Endothelial cell of umbilical vein (primary cell): Measurements from ENCODE around the gene TCAP. TPM values are rescaled to one million over a fixed set of nuclear protein-coding genes. Genes with fewer than 3 reads are reported as not detected.

ENCODE experiments used
- BruUV-seq: library from RNA; stranded (reverse); fragments of 400-500 nt; replicated peaks from 2 replicates; lab custom pipeline; 2021; lab: Mats Ljungman, UMichigan
- CTCF ChIA-PET: fragments of 300-600, 350-600 bp; sonication (Branson Sonifier 250); formaldehyde crosslinking; loops from one replicate; lab custom pipeline; 2021; ENCODE audit warnings: antibody characterized with exemption, inconsistent platforms; lab: Charles Lee
- POLR2A ChIA-PET: fragments of 300-600, 350-600 bp; sonication (Branson Sonifier 250); formaldehyde crosslinking; loops from one replicate; lab custom pipeline; 2021; ENCODE audit warnings: antibody characterized with exemption, inconsistent platforms; lab: Charles Lee
- DNase-seq: peaks from one replicate; pipeline ENCODE4 v3.0.0-alpha.2; 2011; ENCODE audit warnings: low read depth, low spot score
- FAIRE-seq: peaks from 2 replicates; lab custom pipeline; 2011; peaks lifted over from hg19 to GRCh38; lab: Jason Lieb, UNC
- H2AFZ ChIP-seq: 2 replicates; pipeline ENCODE4 v1.6.0; 2012; ENCODE audit warnings: low read depth, low read length, control low read depth, inconsistent platforms
- H3K27ac ChIP-seq: 2 replicates; pipeline ENCODE4 v1.5.1; 2011; ENCODE audit warnings: low read depth, mild to moderate bottlenecking, control low read depth, low read length, moderate library complexity; ENCODE audit not compliant: insufficient read depth
- H3K27me3 ChIP-seq, 2 experiments: 2 replicates each; pipeline versions ENCODE4 v1.6.0 to v1.6.1; 2011; ENCODE audit warnings: low read length in 2 of 2, mixed read lengths in 1 of 2; ENCODE audit not compliant: control insufficient read depth in 2 of 2, insufficient read depth in 2 of 2
- H3K36me3 ChIP-seq, 2 experiments: 2 replicates in 1 of 2; 3 replicates in 1 of 2; pipeline ENCODE4 v1.5.1; 2011; ENCODE audit warnings: low read length in 2 of 2, mild to moderate bottlenecking in 1 of 2, moderate library complexity in 1 of 2; ENCODE audit not compliant: control insufficient read depth in 2 of 2, insufficient read depth in 2 of 2; ENCODE audit errors: extremely low read depth in 1 of 2
- H3K4me1 ChIP-seq: 3 replicates; pipeline ENCODE4 v1.5.1; 2011; ENCODE audit warnings: mild to moderate bottlenecking, low read length; ENCODE audit not compliant: control insufficient read depth, insufficient read depth; ENCODE audit errors: extremely low read depth
- H3K4me2 ChIP-seq: 2 replicates; pipeline ENCODE4 v1.6.1; 2011; ENCODE audit warnings: low read length, control low read depth, mixed read lengths; ENCODE audit not compliant: insufficient read depth
- H3K4me3 ChIP-seq, 3 experiments: fragments of 200-600 bp in 1 of 3; sonication (generic), shearing (Covaris generic) in 1 of 3; replicated peaks in 1 of 3; 2 replicates each; pipeline ENCODE4 v1.5.1; 2011 to 2016; ENCODE audit warnings: control low read depth in 3 of 3, low read length in 3 of 3, mild to moderate bottlenecking in 2 of 3, inconsistent platforms in 1 of 3, low read depth in 1 of 3, moderate library complexity in 1 of 3; ENCODE audit not compliant: insufficient read depth in 1 of 3
- H3K79me2 ChIP-seq: 2 replicates; pipeline ENCODE4 v1.6.0; 2012; ENCODE audit warnings: low read length, inconsistent platforms; ENCODE audit not compliant: control insufficient read depth, insufficient read depth
- H3K9ac ChIP-seq: replicated peaks from 2 replicates; pipeline ENCODE3; 2011; ENCODE audit warnings: low read length, control low read depth; ENCODE audit not compliant: insufficient read depth; ENCODE audit errors: extremely low read depth
- H3K9me1 ChIP-seq: replicated peaks from 3 replicates; pipeline ENCODE4 v1.6.0; 2011; ENCODE audit warnings: mild to moderate bottlenecking, low read length; ENCODE audit not compliant: control insufficient read depth, insufficient read depth; ENCODE audit errors: extremely low read depth
- H3K9me3 ChIP-seq: replicated peaks from 2 replicates; pipeline ENCODE4 v1.5.1; 2012; ENCODE audit warnings: low read length, inconsistent platforms; ENCODE audit not compliant: control insufficient read depth, insufficient read depth
- H4K20me1 ChIP-seq: replicated peaks from 2 replicates; pipeline ENCODE3; 2011; ENCODE audit warnings: mild to moderate bottlenecking, low read length; ENCODE audit not compliant: control insufficient read depth, insufficient read depth; ENCODE audit errors: extremely low read depth
- CTCF ChIP-seq, 2 donors: IDR thresholded peaks; 1 replicate in 1 of 2; 2 replicates in 1 of 2; pipeline ENCODE4 v1.5.1; 2011; ENCODE audit warnings: low read length in 2 of 2, mild to moderate bottlenecking in 2 of 2, moderate library complexity in 2 of 2, control low read depth in 1 of 2, inconsistent platforms in 1 of 2, low read depth in 1 of 2; ENCODE audit not compliant: insufficient read depth in 1 of 2; ENCODE audit errors: extremely low read depth in 1 of 2
- EZH2 ChIP-seq: IDR thresholded peaks from 2 replicates; pipeline ENCODE4 v1.6.1; 2012; ENCODE audit warnings: borderline replicate concordance, low read depth, mild to moderate bottlenecking, moderate library complexity, low read length, inconsistent platforms; ENCODE audit not compliant: severe bottlenecking
- FOS ChIP-seq: IDR thresholded peaks from 2 replicates; pipeline ENCODE4 v1.6.1; 2011; ENCODE audit warnings: mild to moderate bottlenecking, low read length, moderate library complexity, borderline replicate concordance; ENCODE audit not compliant: insufficient read depth
- GATA2 ChIP-seq: IDR thresholded peaks from 2 replicates; pipeline ENCODE4 v1.7.0; 2011; ENCODE audit warnings: low read depth, mild to moderate bottlenecking, moderate library complexity, mixed read lengths, low read length; ENCODE audit not compliant: insufficient read length, insufficient read depth
- JUN ChIP-seq: IDR thresholded peaks from 2 replicates; pipeline ENCODE4 v1.6.1; 2011; ENCODE audit warnings: borderline replicate concordance, low read depth; ENCODE audit not compliant: insufficient read length, insufficient read depth
- MAX ChIP-seq: IDR thresholded peaks from 2 replicates; pipeline ENCODE4 v1.6.1; 2011; ENCODE audit not compliant: insufficient read depth, insufficient read length
- MYC ChIP-seq: IDR thresholded peaks from one replicate; pipeline ENCODE4 v1.6.1; 2011; ENCODE audit warnings: mild to moderate bottlenecking, low read depth, low read length
- POLR2A ChIP-seq: IDR thresholded peaks from 2 replicates; pipeline ENCODE4 v1.6.1; 2012; ENCODE audit warnings: low read depth, mild to moderate bottlenecking, control low read depth, low read length
- POLR2AphosphoS5 ChIP-seq: IDR thresholded peaks from 2 replicates; pipeline ENCODE4 v1.6.1; 2012; ENCODE audit warnings: low read depth, mild to moderate bottlenecking, control low read depth, low read length, moderate library complexity; ENCODE audit not compliant: insufficient read depth
- dilution Hi-C: fragments of 300-500 bp; cut with MboI; formaldehyde crosslinking; loops from one replicate; pipeline ENCODE4 v1.15.0; 2019; ENCODE audit warnings: low sequenced_read_pairs; ENCODE audit not compliant: extremely low pct_ligation_motif_present
- intact Hi-C: fragments of 100-400 bp; cut with micrococcal nuclease; formaldehyde crosslinking; loops from one replicate; pipeline ENCODE4 v1.10.0; 2022
- polyA plus RNA-seq, 4 experiments: library from polyadenylated mRNA; depleted of rRNA in 3 of 4; stranded (reverse) in 3 of 4; unstranded in 1 of 4; fragments of >200 nt; gene quantifications; 2 replicates each; pipeline versions ENCODE4 v1.2.1 to v1.2.3, GENCODE V29; 2011 to 2012; ENCODE audit warnings: missing spikeins in 1 of 4
- total RNA-seq: library from RNA; stranded (reverse); gene quantifications from 2 replicates; pipeline ENCODE4 v1.2.3, GENCODE V29; 2021

TCAP gene
- total and polyA plus RNA-seq, 2 donors (not counting 3 experiments of a cell fraction or from before 2014, with no cell fraction given), result 0.51 to 0.93 TPM

- CTCF ChIA-PET, result interaction anchor here (0.6 to 9.3 kb wide), 27 partner anchors 9 to 320 kb away, joined by 3 to 114 read pairs (median 7); partner anchors contain the start of genes ERBB2, MIEN1, PGAP3 and PNMT
Measured at GRCh38 chr17:39653316-39653661, 11.9 kb upstream of the TCAP start.

More at GRCh38 chr17:39653316-39653661, 11.9 kb upstream of the TCAP start:
- Histone ChIP-seq H3K27ac (no peak overlapping the region), H3K4me3 (no peak overlapping the region), H3K4me1 (no peaks in the 10 kb centered on the region), H3K9me1 (no peaks in the 10 kb centered on the region), H3K36me3 (no peaks in the 10 kb centered on the region), H3K79me2 (no peaks in the 10 kb centered on the region), H3K9me3 (no peaks in the 10 kb centered on the region), H3K4me2 (no peak overlapping the region), H3K27me3 (no peaks in the 10 kb centered on the region), H4K20me1 (no peaks in the 10 kb centered on the region), H2AFZ (no peak overlapping the region), H3K9ac (no peak overlapping the region)
- POLR2A ChIA-PET, result no interaction called here
- BruUV-seq, result no TSS peak
- DNase-seq (no peak), FAIRE-seq (no peak)
- intact Hi-C loops (loop anchor here (2.0 kb wide), 1 partner anchor 30 kb away; no protein-coding TSS in a partner anchor), dilution Hi-C loops (no loop called here)
- TF ChIP-seq FOS, result no peak
- no peak for TF ChIP-seq JUN
- TF ChIP-seq POLR2AphosphoS5, result no peak
- TF ChIP-seq CTCF (IDR thresholded peaks at IDR 0.05; ENCODE audit: extremely low read depth in 1 of 2, insufficient read depth in 1 of 2, low read depth in 1 of 2, low read length in 2 of 2), result no peak
- TF ChIP-seq GATA2, result no peak
- TF ChIP-seq POLR2A, result no peak
- no peak for TF ChIP-seq EZH2
- TF ChIP-seq MAX, result no peak
- no peak for TF ChIP-seq MYC
